HepG2 (cell line): ENCODE data around the gene MAP1LC3B. TPM values are rescaled to one million over a fixed set of nuclear protein-coding genes. Genes with fewer than 3 reads are reported as not detected.

Source experiments
- AGO2 ChIP-seq: fragments of 200-400 bp; formaldehyde crosslinking; optimal IDR thresholded peaks from 2 replicates; pipeline ENCODE3; 2017; ENCODE audit warnings: mild to moderate bottlenecking, low read depth, low read length, moderate library complexity
- ATF7-NPFF ChIP-seq: sonication (generic); formaldehyde crosslinking; IDR thresholded peaks from 2 replicates; pipeline ENCODE4 v1.8.1; 2023; ENCODE audit warnings: mild to moderate bottlenecking, low read depth, missing genetic modification reagents, moderate library complexity
- CREBL2 ChIP-seq: sonication (generic); formaldehyde crosslinking; IDR thresholded peaks from 2 replicates; pipeline ENCODE4 v1.8.1; 2023; ENCODE audit warnings: missing genetic modification reagents, mild to moderate bottlenecking, borderline replicate concordance
- DZIP1 ChIP-seq: sonication (generic); formaldehyde crosslinking; IDR thresholded peaks from 2 replicates; pipeline ENCODE4 v1.5.0; 2020; ENCODE audit warnings: mild to moderate bottlenecking, missing genetic modification reagents
- KLF15 ChIP-seq: sonication (generic); formaldehyde crosslinking; IDR thresholded peaks from 2 replicates; pipeline ENCODE4 v1.8.1; 2023; ENCODE audit warnings: borderline replicate concordance, mild to moderate bottlenecking, inconsistent platforms, missing genetic modification reagents, mixed read lengths
- MTF1 ChIP-seq: sonication (generic); formaldehyde crosslinking; IDR thresholded peaks from 2 replicates; pipeline ENCODE4 v1.5.0; 2020; ENCODE audit warnings: missing genetic modification reagents
- PAF1 ChIP-seq: IDR thresholded peaks from 2 replicates; pipeline ENCODE4 v1.6.1; 2016; ENCODE audit warnings: missing genetic modification reagents, missing compliant biosample characterization
- REPIN1 ChIP-seq: sonication (generic); formaldehyde crosslinking; IDR thresholded peaks from 2 replicates; pipeline ENCODE4 v1.8.0; 2022; ENCODE audit warnings: missing genetic modification reagents, low read depth, mild to moderate bottlenecking, borderline replicate concordance
- TBX3 ChIP-seq: fragments of 450-650 bp; IDR thresholded peaks from 2 replicates; pipeline ENCODE4 v1.6.1; 2017; ENCODE audit warnings: antibody characterized with exemption, mild to moderate bottlenecking, inconsistent platforms, borderline replicate concordance
- ZNF225 ChIP-seq: sonication (generic); formaldehyde crosslinking; IDR thresholded peaks from 2 replicates; pipeline ENCODE4 v1.4.0; 2020; ENCODE audit warnings: mild to moderate bottlenecking, missing genetic modification reagents
- ZNF274 ChIP-seq: sonication (generic); formaldehyde crosslinking; IDR thresholded peaks from 2 replicates; pipeline ENCODE4 v1.5.1; 2020; ENCODE audit warnings: mild to moderate bottlenecking, missing genetic modification reagents
- ZNF382 ChIP-seq: sonication (generic); formaldehyde crosslinking; IDR thresholded peaks from 2 replicates; pipeline ENCODE4 v1.5.0; 2020; ENCODE audit warnings: missing genetic modification reagents, mild to moderate bottlenecking, borderline replicate concordance
- ZNF546 ChIP-seq: sonication (generic); formaldehyde crosslinking; conservative IDR thresholded peaks from 2 replicates; pipeline ENCODE4 v1.8.1; 2023; ENCODE audit warnings: mild to moderate bottlenecking, missing genetic modification reagents
- ZNF562 ChIP-seq: sonication (generic); formaldehyde crosslinking; IDR thresholded peaks from 2 replicates; pipeline ENCODE4 v1.8.0; 2022; ENCODE audit warnings: missing genetic modification reagents, borderline replicate concordance
- ZNF709 ChIP-seq: sonication (generic); formaldehyde crosslinking; IDR thresholded peaks from 2 replicates; pipeline ENCODE4 v1.5.0; 2020; ENCODE audit warnings: mild to moderate bottlenecking, missing genetic modification reagents
- polyA plus RNA-seq, 8 experiments: library from polyadenylated mRNA; depleted of rRNA in 3 of 8; stranded (reverse) in 7 of 8; unstranded in 1 of 8; fragments of >200 nt; fragmentation: Illumina TruSeq in 4 of 8; extraction: Trizol in 4 of 8; gene quantifications; 2 replicates each; pipeline versions ENCODE4 v1.2.1 to v1.2.3, GENCODE V29; 2011 to 2016; ENCODE audit warnings: low read depth in 4 of 8, missing spikeins in 1 of 8, mixed read lengths in 1 of 8; ENCODE audit not compliant: insufficient read depth in 1 of 8
- total RNA-seq, 5 experiments: library from RNA; depleted of rRNA; stranded (reverse); fragments of >200 nt; fragmentation: Illumina TruSeq; extraction: Trizol; gene quantifications; 2 replicates each; pipeline ENCODE4 v1.2.3, GENCODE V29; 2016; ENCODE audit warnings: low read depth in 1 of 5
- TF ChIP-seq, protein P1 (sequence below): sonication (generic); formaldehyde crosslinking; IDR thresholded peaks from 2 replicates; pipeline ENCODE4 v1.5.0; 2020; ENCODE audit warnings: missing genetic modification reagents
- TF ChIP-seq, protein P2 (sequence below): sonication (generic); formaldehyde crosslinking; IDR thresholded peaks from 2 replicates; pipeline ENCODE4 v1.4.0; 2020; ENCODE audit warnings: missing genetic modification reagents

The MAP1LC3B gene
- total and polyA plus RNA-seq, 2 of the 13 experiments (the other 11 are each of a cell fraction or from before 2014, with no cell fraction given): 15.7 to 37.4 TPM

DNA sequence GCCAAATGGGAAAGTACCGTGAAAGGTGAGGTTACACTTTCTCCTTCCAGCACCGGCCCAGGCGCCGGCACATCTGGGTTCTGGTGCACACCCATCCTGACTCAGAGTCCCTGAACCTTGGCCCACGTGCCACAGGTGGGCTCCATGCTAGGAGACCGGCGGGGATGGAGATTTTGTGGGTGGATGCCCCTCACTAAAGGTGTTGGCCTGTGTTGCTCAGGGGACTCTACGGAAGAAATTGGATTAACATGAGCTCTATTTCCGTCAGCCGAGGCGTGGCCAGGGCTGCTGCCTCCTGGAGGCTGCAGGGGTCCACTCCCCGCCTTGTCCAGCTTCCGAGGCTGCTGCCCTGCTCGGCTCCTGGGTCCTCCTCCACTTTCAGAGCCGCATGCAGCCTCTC is 39.3 kb upstream of the MAP1LC3B start (continued):
- TF ChIP-seq DZIP1: 0 out of 2 replicates have a peak, but pooled peaks have one; percentile 62
- TF ChIP-seq, protein P1, sequence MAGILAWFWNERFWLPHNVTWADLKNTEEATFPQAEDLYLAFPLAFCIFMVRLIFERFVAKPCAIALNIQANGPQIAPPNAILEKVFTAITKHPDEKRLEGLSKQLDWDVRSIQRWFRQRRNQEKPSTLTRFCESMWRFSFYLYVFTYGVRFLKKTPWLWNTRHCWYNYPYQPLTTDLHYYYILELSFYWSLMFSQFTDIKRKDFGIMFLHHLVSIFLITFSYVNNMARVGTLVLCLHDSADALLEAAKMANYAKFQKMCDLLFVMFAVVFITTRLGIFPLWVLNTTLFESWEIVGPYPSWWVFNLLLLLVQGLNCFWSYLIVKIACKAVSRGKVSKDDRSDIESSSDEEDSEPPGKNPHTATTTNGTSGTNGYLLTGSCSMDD (CRISPR knock-in tag): no peak
- TF ChIP-seq PAF1 (CRISPR knock-in tag): 0 out of 2 replicates have a peak, but pooled peaks have one; percentile 2
- TF ChIP-seq ZNF546 (CRISPR knock-in tag): 0 out of 2 replicates have a peak, but pooled peaks have one; percentile 21
- no peak for TF ChIP-seq TBX3
- no peak for TF ChIP-seq ATF7-NPFF
- TF ChIP-seq AGO2: peak; percentile 77
- no peak for TF ChIP-seq ZNF382 (CRISPR knock-in tag)
- TF ChIP-seq REPIN1 (CRISPR knock-in tag): no peak
- TF ChIP-seq CREBL2 (CRISPR knock-in tag): no peak
- TF ChIP-seq MTF1 (CRISPR knock-in tag): no peak
- 0 out of 2 replicates have a peak, but pooled peaks have one; percentile 12 for TF ChIP-seq ZNF274 (CRISPR knock-in tag)
- TF ChIP-seq ZNF709 (CRISPR knock-in tag): no peak
- no peak for TF ChIP-seq ZNF562
- TF ChIP-seq, protein P2, sequence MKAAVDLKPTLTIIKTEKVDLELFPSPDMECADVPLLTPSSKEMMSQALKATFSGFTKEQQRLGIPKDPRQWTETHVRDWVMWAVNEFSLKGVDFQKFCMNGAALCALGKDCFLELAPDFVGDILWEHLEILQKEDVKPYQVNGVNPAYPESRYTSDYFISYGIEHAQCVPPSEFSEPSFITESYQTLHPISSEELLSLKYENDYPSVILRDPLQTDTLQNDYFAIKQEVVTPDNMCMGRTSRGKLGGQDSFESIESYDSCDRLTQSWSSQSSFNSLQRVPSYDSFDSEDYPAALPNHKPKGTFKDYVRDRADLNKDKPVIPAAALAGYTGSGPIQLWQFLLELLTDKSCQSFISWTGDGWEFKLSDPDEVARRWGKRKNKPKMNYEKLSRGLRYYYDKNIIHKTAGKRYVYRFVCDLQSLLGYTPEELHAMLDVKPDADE (CRISPR knock-in tag): no peak
- 0 out of 2 replicates have a peak, but pooled peaks have one; percentile 6 for TF ChIP-seq ZNF225
- TF ChIP-seq KLF15 (CRISPR knock-in tag): no peak
